A549 (cell line): ENCODE measurements around the gene ROR2.

Experiments
- CBX2 ChIP-seq: fragments of 200-600 bp; sonication (generic); IDR thresholded peaks from 2 replicates; pipeline ENCODE4 v1.6.1; 2016; ENCODE audit warnings: low read depth, mild to moderate bottlenecking, borderline replicate concordance
- CTCF ChIP-seq: fragments of >200 bp; sonication (Bioruptor Twin); formaldehyde crosslinking; IDR thresholded peaks from 3 replicates; pipeline ENCODE4 v1.5.1; 2016
- HDAC2 ChIP-seq: fragments of 200-600 bp; sonication (generic); IDR thresholded peaks from 2 replicates; pipeline ENCODE4 v1.6.1; 2016
- MAZ ChIP-seq: fragments of 150-350 bp; IDR thresholded peaks from 2 replicates; pipeline ENCODE4 v1.6.1; 2014; ENCODE audit warnings: antibody characterized with exemption, low read depth, low read length, borderline replicate concordance
- MYC ChIP-seq: IDR thresholded peaks from 2 replicates; pipeline ENCODE4 v1.6.1; 2012; ENCODE audit warnings: mild to moderate bottlenecking, inconsistent platforms, low read length, improper control_type of control experiment, borderline replicate concordance
- NR3C1 ChIP-seq: fragments of >200 bp; sonication (Bioruptor Twin); formaldehyde crosslinking; IDR thresholded peaks from 3 replicates; pipeline ENCODE4 v1.6.1; 2017
- POLR2A ChIP-seq: IDR thresholded peaks from 2 replicates; pipeline ENCODE4 v1.6.1; 2012; ENCODE audit warnings: mild to moderate bottlenecking, low read length
- TF ChIP-seq, protein P1 (sequence below): fragments of 200-600 bp; sonication (generic); IDR thresholded peaks from 2 replicates; pipeline ENCODE4 v1.6.1; 2016; ENCODE audit warnings: antibody characterized with exemption, mild to moderate bottlenecking, moderate library complexity
- TF ChIP-seq, protein P2 (sequence below): fragments of 450-650 bp; IDR thresholded peaks from 2 replicates; pipeline ENCODE4 v1.6.1; 2014; ENCODE audit warnings: antibody characterized with exemption

- TF ChIP-seq, protein P1, sequence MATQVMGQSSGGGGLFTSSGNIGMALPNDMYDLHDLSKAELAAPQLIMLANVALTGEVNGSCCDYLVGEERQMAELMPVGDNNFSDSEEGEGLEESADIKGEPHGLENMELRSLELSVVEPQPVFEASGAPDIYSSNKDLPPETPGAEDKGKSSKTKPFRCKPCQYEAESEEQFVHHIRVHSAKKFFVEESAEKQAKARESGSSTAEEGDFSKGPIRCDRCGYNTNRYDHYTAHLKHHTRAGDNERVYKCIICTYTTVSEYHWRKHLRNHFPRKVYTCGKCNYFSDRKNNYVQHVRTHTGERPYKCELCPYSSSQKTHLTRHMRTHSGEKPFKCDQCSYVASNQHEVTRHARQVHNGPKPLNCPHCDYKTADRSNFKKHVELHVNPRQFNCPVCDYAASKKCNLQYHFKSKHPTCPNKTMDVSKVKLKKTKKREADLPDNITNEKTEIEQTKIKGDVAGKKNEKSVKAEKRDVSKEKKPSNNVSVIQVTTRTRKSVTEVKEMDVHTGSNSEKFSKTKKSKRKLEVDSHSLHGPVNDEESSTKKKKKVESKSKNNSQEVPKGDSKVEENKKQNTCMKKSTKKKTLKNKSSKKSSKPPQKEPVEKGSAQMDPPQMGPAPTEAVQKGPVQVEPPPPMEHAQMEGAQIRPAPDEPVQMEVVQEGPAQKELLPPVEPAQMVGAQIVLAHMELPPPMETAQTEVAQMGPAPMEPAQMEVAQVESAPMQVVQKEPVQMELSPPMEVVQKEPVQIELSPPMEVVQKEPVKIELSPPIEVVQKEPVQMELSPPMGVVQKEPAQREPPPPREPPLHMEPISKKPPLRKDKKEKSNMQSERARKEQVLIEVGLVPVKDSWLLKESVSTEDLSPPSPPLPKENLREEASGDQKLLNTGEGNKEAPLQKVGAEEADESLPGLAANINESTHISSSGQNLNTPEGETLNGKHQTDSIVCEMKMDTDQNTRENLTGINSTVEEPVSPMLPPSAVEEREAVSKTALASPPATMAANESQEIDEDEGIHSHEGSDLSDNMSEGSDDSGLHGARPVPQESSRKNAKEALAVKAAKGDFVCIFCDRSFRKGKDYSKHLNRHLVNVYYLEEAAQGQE = no peak
- no peak for TF ChIP-seq CTCF
- TF ChIP-seq HDAC2 = no peak
- TF ChIP-seq POLR2A = no peak
- TF ChIP-seq, protein P2, sequence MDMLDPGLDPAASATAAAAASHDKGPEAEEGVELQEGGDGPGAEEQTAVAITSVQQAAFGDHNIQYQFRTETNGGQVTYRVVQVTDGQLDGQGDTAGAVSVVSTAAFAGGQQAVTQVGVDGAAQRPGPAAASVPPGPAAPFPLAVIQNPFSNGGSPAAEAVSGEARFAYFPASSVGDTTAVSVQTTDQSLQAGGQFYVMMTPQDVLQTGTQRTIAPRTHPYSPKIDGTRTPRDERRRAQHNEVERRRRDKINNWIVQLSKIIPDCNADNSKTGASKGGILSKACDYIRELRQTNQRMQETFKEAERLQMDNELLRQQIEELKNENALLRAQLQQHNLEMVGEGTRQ = no peak
- no peak for TF ChIP-seq NR3C1
- TF ChIP-seq MAZ = no peak
- no peak for TF ChIP-seq CBX2
- no peak for TF ChIP-seq MYC
Measured at GRCh38 chr9:91948101-91948596, 1.9 kb downstream of the ROR2 start.
